Measurements from ENCODE around the gene EYS.

Gene EYS
- 0 reads per million in 2 experiments for total RNA-seq

DNA sequence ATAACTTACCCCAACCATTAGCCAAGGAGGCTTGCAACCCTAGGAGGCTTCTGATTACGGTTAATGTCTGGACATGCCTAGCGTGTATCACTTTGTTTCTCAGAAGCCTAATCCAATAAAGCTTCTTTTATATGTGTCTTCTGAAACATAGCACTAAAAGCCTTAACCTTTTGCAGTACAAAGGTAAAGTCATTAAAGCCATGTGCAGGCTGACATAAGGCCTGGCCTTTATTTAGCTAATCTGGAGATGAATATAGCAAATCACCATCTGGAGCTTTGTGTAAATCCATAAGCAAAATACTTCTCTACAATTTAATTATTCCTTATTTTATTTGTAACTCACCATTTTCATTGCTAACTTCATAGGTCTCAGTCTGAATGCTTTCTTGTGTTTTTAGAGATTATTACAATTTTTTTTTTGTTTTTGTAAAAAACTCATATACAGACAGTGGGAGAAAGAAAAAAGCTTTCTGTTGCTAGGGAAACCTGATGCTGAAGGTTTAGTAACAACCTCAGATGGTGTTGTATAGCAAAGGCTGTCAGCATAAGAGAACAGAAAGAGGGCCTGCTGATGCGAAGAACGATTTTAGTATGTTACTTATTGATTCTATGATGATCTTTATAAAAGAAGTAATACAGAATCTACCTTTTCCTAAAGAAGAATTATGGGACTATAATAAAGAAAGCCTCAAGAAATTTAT, at the start of gene EYS:
Gene EYS, minus strand, starts transcription at position 101 of the 701 bp plus-strand sequence. CDS start 211,816 bp downstream, outside the sequence.
- DNase-seq (ENCODE audit: low read depth) = no peak

DNA sequence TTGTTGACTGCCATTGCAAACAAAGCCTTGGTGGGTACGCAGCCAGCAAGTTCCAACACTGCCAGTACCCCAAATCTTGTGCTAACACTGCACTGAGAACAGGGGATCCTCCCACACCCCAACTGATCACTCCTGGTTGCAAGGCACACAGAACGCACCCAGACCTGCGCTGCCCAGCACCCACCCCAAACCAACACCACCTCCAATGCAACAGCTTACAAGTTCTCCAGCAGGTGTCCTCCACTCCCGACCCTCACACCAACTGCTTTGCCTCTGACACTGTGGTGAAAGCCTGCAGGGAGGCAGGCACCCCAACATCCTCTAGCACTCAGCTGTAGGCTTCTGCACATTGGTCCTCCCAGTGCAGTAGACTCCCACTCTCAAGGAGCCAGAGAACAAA, 39.3 kb upstream of the EYS start:
- no peak for DNase-seq (ENCODE audit: low read depth)

DNA sequence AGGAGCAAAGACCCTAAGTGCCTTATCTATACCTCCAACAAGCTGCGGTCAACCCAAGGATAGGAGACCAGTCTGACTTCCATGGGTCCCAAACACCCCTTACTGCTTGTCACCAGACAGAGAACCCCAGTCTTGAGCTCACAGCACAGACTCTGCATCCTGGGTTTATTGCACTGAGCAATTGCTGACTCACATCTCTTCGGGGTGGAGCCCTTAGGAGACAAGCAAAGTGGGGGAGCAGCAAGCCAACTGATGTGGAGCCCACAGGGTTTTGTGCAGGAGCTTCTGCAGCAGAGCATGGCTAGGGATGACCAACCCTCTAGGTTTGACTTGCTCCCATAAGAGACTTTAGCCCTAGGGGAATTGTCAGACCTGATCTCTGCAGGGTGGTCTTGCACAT, 38.6 kb upstream of the EYS start:
- no peak for DNase-seq (ENCODE audit: low read depth)

DNA sequence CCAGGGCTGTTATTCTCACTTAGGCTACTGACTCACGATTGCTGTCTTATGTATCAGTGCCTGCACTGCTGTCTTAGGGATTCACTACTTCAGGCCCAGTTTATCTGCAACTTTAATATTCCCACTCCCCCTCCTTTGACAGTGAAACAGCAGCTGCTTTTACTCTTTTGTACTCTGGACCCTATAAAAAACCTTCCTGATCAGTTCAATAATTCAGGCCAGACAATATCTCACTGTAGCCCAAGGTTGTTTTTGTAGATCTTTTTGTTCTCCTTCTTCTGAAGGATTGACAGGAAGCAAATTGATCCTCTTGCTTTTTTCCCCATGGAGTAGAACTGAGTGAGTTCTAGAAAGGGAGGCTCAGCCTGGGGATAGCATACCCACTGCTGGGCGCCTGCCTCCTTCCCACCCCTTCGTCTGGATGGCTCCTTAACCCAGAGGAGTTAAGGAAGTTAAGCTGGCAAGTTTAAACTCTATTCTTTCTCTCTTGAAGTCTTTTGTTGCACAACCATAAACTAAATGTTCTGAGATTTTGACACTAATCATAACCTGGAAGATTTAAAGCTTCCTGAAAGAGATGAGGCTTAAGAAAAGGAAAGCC, 22.0 kb upstream of the EYS start:
- DNase-seq (ENCODE audit: low read depth) = no peak

DNA sequence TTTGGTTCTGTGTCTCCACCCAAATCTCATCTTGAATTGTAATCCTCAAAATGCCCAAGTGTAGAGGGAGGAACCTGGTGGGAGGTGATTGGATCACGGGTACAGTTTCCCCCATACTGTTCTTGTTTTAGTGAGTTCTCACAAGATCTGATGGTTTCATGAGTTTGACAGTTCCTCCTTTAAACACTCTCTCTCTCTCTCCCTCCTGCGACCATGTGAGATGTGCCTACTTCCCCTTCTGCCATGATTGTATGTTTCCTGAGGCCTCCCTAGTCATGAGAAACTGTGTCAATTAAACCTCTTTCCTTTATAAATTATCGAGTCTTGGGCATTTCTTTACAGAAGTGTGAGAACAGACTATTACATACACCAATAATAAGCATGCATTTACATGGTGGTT, 12.1 kb upstream of the EYS start:
- no peak for DNase-seq (ENCODE audit: low read depth)

DNA sequence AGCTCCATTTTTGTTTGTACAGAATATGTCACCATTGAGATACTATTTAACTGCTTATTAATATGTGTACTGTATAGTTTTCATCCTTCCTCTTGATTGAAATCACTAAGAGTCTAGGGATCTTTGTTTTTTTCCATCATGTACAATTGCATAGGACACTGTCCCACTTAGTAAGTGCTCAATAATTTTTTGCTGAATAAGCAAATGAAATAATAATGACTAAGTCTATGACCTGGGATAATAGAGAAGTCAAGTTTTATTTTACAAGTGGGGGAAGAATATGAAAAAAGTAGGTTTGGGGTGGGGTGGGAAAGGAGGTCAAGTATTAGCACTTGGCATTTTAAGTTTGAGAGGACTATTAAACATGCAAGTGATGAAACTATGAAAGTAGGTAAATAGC, 4.5 kb upstream of the EYS start:
- no peak for DNase-seq (ENCODE audit: low read depth)

DNA sequence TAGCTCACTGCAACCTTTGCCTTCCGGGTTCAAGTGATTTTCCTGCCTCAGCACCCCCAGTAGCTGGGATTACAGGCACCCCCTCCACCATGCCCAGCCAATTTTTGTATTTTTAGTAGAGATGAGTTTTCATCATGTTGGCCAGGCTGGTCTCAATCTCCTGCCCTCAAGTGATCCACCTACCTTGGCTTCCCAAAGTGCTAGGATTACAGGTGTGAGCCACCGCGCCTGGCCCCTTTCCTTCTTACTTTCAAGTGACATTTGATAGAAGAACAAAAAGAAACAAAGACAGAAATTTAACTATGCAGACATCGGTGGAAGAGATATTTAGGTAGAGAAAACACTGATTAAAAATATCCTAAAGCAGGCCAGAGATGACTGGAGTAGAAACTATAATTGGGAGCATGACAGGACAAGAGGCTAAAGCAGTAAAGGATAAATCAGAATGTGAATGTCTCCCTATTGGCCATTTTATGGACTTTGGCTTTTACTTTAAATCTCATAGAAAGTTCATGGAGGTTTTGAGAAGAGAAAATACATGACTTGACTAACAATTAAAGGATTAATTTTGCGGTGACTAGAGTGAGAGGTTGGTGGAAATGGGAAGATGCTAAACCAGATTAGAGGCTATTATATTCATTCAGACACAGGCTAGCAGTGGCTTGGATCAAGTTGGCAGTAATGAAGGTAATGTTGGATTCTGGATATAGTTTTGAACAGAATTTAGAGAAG, 2.2 kb upstream of the EYS start:
- DNase-seq (ENCODE audit: low read depth) = no peak

DNA sequence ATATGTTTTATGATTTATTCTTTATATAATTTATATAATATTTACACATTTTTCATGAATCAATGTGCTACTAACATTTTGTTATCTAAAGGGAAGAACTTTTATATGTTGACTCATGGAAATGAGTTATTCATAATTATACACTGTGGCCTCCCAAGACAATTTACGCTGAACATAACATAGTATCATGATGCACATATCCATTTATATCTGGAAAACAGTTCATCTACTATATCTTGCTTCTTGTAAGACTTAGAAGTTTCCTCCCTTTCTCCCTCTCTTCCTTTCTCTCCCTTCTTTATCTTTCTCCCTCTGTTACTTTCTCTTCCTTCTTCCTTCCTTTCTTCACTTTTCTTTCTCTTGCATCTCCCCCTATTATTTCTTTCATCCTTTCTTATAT, 1.1 kb upstream of the EYS start:
- DNase-seq (ENCODE audit: low read depth) = no peak

DNA sequence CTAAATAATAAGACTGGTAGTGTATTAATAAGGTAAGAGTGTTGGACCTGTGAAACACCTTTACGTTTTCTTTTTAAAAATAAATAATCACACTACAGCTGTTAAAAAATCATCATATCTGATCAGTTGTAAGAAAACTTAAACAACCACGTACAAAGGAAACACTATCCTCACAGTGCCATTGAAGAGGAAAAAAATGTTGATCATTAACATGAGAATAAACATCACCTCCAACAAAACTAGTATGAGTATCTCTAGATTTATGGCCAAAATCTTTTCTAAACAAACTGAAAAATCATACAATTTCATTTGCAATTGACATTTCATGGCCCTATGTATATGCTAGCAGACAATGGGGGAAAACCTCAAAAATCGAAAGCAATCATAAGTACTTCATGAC, 590 bp downstream of the EYS start:
- DNase-seq (ENCODE audit: low read depth) = no peak

DNA sequence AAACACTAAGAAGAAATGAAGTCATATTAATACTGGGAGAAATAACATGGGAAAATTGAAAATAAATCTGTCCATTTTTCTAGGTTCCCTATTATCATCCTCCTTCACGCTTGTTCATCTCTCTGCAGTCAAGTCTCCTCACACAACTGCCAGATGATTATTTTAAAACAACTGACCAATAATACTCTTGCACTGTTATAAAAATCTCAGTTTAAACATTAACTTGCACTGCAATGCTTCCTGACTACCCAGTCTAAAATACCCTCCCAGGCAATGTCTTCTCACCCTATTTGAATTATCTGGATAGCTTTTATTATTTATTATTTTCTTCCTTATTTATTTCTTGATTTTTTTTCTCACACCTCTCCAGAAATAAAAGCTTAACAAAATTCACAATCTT, 5.7 kb downstream of the EYS start:
- no peak for DNase-seq (ENCODE audit: low read depth)

DNA sequence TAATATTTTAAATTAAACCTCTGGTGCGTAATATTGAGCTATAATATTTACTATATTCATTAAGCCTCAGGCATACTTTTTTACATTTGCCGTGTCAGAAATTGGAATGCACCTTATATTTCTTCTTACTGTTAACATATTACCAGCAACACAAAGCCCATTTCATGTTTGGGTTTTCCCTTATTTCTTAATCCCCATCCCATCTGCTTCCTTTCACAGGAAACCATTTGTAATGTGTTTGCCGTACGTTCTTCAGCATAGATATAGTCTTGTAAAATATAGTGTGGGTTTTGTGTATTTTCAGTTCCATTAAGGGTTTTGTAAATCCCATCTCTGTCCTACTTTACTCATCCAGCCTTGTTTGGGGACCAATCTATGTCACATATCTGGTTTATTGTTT, 6.5 kb downstream of the EYS start:
- no peak for DNase-seq (ENCODE audit: low read depth)

DNA sequence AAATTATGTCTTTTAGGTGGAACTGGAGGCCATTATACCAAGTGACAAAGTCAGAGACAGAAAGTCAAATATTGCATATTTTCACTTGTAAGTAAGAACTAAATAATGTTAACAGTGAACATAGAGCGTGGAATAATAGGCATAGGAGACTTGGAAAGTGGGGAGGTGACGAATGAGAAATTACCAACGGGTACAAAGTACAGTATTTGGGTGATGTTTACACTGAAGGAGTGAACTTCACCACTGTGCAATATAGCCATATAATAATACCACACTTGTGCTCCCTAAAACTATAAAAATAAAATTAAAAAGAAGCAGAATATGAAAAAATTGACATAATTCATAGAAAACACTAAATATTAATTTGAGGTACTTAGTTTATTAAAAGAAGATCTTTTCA, 14.9 kb downstream of the EYS start:
- no peak for DNase-seq (ENCODE audit: low read depth)

DNA sequence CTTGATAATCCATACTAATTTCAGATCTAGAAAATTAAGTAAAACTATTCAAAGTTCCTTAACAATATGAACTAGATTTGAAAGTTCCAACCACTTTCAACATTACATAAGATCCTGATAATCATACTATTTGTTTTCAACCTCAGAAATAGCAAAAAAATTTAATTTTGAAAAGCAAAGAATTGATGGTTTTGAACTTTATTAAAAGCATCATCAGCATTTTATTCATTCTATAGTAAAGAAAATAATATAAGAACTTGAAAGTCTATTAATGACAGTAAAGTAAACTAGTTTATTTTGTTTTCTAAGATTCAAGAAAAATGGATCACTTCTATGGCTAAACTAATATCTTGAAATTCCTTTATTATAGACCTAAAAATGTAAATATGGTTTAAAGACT, 26.8 kb downstream of the EYS start:
- no peak for DNase-seq (ENCODE audit: low read depth)

DNA sequence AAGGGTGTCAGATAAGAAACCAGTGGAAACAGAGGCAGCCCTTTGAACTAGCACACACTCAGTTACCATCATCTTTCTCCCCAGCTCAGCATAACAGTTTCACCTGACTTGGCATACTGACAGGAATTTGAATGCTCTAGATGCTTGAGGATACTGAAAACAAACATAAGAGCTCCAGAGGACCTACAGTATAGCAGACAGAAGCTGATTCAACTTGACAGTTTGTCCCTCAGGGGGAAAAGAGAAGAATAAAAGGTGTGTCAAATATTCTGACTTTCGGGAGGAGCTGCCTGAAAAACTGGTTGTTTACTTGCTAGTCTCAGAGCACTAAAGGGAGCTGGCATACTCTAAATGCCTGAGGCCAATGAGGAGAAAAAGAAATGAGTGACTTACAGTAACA, 35.1 kb downstream of the EYS start:
- DNase-seq (ENCODE audit: low read depth) = no peak

DNA sequence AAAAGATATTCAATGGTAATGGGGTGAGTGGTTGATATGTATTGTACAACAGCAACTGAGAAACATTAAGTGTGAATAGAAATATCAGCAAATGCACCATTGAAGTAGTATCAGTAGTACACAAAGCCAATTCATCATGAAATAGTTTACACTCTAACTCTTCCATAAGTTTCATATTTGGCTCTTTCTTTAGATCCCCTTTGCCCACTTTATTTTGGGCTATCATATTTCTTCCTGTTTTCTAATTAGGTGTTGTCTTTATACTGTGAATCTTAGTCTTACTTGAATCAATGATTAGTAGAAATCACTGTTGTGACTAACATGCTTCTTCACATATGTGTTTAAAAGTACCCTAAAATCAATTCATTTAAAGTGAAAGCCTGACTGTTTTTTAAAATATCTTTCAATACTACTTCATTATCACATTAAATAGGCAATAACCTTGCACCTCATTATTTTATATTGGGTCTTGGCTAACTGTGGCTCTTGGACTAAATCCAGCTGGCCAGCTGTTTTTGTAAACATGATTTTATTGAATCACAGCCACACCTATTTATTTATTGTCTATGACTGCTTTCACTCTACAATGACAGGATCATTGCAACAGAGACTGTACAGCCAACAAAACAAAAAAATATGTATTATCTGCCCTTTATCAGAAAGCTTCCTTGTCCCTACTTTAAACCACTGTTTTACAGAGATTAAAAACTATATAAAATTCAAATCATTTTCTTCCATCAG, 38.9 kb downstream of the EYS start:
- DNase-seq (ENCODE audit: low read depth) = no peak

DNA sequence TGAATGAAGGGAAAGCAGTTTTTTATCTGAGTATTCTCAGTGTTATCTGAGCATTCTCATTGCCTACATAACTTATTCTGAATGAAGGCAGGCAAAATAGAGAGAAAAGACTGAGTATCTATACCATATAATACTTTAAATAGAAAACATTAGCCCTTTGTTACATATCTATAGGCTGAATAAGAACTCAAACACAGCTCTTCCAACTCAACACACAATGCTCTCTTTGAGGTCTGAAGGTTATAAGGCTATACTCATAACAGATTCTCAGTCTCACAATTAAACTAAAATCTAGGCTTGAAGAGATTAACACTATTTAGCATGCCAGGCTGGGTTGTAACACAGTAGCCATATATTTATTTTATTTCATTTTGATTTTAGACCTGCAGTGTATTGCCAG, 56.9 kb downstream of the EYS start:
- no peak for DNase-seq (ENCODE audit: low read depth)

DNA sequence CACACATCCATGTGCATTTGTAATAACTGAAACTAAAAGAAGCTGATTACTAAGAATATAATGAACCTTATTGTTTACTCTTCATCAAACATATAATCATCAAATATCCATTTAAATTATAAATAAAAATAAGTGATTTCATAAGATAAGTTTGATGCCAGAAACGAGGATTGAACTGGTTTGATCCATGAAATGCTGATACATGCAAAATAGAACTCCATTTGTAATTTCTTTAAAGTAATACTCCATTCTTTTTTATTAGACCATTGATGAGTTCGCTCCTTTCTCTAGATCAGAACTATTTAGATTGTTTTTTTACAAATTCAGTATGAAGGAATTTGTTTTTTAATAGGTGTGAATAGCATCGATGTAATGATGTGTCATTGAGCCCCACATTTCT, 57.6 kb downstream of the EYS start:
- DNase-seq (ENCODE audit: low read depth) = no peak

DNA sequence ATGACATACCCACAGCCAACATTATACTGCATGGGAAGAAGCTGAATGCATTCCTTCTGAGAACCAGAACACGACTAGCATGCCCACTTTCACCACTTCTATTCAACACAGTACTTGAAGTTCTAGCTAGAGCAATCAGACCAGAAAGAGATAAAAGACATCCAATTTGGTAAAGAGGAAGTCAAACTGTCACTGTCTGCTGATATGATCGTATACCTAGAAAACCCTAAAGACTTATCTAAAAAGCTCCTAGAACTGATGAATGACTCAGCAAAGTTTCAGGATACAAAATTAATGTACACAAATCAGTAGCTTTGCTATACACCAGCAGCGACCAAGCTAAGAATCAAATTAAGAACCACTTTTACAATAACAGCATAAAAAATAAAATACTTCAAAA, 60.5 kb downstream of the EYS start:
- no peak for DNase-seq (ENCODE audit: low read depth)

DNA sequence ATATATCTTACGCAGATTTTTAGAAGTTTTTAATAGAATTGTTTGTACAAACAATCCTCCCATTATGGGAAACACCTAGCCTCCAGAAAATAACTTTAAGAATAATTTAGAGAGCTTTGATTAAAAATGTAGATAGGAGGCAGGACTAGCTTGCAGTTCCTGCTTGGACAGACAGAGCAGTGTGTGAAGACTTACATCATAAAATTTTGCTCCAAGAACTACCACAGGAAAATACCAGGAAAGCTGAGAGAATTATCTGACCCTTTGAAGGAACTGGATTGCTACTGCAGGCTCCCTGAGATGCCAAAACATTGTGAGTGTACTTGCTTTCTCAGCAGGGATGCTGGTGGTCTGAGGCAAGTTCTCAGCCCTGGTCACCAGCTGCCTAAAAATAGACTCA, 64.2 kb downstream of the EYS start:
- no peak for DNase-seq (ENCODE audit: low read depth)

DNA sequence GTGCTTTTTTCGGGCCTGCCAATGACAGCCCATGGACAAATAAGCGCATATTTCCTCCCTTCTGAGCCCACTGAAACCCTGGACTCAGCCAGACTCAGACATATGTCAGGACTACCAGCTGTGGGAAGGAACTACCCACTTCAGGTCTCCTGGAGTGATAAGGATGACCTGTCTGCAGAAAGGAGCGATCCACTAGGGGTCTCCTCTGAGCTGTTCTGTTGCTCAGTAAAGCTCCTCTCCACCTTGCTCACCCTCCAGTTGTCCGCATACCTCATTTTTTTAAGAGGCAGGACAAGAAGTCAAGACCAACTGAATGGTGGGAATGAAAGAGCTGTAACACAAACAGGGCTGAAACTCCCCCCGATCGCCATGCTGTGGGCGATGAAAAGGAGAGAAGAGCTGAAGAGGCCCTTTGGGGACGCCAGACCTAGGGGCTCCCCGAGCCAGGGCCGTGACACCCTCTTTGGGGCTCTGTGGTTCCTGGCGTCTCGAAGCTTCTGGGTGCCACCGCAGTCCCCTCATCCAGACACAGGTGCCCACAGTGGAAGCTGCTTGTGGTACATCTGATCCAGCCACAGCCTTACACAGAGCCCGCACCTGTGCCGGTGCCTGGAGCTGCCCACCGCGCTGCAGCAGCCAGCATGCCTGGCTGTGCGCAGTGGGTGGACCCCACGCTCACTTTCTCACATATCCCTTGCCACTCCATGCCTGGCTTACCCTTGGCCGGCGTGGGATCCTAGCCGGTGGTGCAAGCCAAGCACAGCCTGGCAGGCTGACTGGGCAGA, 68.8 kb downstream of the EYS start:
- no peak for DNase-seq (ENCODE audit: low read depth)

DNA sequence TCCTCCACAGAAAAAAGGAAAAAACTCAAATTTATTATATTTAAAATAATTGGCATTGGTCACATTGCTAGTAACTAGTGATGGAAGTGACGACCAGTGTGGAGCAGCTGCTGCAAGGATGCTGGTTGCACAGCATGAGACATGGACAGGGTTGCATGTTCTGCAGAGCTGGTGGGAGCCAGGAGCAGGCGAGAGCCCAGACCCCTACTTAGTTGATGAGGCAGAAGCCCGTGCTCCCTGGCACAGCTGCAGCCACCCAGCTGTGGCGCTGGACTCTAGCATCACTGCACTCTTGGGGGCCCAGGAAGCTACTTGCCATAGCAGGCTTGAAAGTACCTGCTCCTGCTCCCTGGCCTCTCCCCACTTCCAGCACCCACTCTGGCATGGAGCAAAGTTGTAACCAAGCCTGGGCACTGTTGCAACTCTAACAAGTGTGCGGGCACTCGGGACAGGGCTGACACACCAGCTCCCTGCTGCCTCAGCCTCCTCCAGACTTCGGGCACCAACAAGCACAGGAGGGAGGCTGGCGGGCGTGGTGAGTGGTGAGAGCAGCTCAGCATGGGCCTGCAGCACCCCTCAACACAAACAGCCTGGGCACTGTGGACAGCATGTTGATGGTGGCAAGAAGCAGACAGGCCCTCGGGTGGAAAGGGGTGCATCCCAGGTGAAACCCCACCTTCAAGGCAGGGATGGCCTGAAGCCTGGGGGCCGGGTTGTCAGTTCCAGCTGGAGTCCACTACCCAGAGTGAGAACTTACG, 69.6 kb downstream of the EYS start:
- DNase-seq (ENCODE audit: low read depth) = no peak
